Measurements from ENCODE around the gene PACS1.

Gene PACS1

DNA sequence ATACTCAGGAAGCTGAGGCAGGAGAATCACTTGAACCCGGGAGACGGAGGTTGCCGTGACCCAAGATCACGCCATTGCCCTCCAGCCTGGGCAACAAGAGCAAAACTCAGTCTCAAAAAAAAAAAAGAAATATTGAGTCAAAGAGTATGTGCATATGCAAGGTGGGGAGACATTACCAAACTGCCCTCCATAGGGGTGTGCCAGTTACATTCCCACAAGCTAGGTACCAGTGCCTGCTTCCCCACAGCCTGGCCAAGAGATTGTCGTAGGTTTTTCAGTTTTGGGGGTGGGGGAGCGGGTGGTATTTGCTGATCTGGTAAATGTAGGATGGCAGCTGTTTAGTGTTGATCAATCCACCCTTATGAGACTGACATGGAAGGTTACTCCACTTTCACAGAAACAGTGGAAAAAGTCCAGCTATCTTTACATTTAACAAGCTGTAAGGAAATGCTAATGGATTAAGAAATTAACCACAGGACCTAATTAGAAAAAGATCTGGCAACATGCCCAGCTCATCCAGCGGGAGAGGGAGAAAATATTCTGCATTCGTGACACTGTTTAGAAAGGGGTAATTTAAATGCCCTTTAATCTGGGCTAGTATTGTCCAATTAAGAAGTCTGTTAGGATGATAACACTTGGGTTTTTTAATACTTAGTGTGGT lies 89.4 kb downstream of the PACS1 start:
- no peak for DNase-seq (ENCODE audit: low read depth)
- no peak overlapping the region for H3K4me3 ChIP-seq (ENCODE audit: control insufficient read depth, low read depth, low read length)
- TF ChIP-seq, protein P1, sequence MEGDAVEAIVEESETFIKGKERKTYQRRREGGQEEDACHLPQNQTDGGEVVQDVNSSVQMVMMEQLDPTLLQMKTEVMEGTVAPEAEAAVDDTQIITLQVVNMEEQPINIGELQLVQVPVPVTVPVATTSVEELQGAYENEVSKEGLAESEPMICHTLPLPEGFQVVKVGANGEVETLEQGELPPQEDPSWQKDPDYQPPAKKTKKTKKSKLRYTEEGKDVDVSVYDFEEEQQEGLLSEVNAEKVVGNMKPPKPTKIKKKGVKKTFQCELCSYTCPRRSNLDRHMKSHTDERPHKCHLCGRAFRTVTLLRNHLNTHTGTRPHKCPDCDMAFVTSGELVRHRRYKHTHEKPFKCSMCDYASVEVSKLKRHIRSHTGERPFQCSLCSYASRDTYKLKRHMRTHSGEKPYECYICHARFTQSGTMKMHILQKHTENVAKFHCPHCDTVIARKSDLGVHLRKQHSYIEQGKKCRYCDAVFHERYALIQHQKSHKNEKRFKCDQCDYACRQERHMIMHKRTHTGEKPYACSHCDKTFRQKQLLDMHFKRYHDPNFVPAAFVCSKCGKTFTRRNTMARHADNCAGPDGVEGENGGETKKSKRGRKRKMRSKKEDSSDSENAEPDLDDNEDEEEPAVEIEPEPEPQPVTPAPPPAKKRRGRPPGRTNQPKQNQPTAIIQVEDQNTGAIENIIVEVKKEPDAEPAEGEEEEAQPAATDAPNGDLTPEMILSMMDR (conservative IDR thresholded peaks at IDR 0.05; ENCODE audit: control insufficient read depth, insufficient read depth, low read depth, low read length), result no peak

DNA sequence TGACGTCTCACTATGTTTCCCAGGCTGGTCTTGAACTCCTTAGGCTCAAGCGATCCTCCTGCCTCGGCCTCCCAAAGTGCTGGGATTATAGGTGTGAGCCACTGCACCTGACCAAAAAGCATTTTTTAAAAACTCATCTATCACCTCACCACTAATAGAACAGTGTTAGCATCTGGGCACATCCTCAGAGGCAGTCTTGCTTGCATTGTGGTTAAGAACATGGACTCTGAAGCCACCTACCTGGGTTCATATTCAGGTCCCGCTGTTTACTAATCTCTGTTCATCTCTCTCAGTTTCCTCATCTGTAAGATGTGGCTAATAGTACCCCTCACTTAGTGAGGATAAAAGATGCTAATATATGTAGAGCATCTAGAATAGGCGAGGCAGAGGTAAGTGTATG lies 90.6 kb downstream of the PACS1 start:
- TF ChIP-seq, protein P1 (conservative IDR thresholded peaks at IDR 0.05; ENCODE audit: control insufficient read depth, insufficient read depth, low read depth, low read length), result no peak

DNA sequence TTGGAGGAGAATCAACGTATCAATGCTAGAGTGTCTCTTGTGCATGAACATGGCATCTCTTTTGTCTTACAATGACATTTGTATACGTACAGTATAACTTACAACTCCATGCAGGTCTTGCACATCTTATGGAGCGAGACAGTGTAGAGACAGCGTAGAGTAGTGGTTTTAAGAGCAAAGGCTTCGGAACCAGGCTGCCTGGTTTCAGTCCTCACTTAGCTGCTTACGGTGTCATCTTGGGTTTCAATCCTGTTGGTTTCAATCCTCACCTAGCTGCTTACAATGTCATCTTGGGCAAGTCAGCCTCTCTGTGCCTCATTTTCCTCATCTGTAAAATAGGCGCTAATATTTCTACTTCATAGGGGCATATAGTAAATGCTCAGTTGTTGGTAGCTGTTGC lies 98.2 kb downstream of the PACS1 start:
- no peak overlapping the region for H3K4me3 ChIP-seq (ENCODE audit: control insufficient read depth, low read depth, low read length)
- no peak for DNase-seq (ENCODE audit: low read depth)
- TF ChIP-seq, protein P1 (conservative IDR thresholded peaks at IDR 0.05; ENCODE audit: control insufficient read depth, insufficient read depth, low read depth, low read length), result no peak

More for the DNA sequence above, 90.6 kb downstream of the PACS1 start:
- H3K4me3 ChIP-seq (ENCODE audit: control insufficient read depth, low read depth, low read length), result no peak overlapping the region
- no peak for DNase-seq (ENCODE audit: low read depth)

DNA sequence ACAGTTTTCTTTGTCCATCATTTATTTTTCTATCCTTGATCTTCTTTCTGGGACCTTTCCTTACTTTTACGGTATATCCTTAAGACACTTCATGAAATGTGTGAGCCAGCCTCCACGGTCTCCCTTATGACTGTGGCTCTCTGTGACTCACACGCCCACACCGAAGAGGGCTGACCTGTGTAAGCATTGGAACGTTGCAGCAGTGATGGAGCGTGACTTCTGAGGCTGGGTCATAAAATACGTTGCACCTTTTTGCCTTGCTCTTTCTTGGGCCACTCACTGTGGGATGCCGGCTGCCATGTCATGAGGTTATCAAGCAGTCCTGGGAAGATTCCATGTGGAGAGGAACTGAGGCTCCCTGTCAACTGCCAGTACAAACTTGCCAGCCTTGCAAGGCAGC lies 102.1 kb downstream of the PACS1 start:
- TF ChIP-seq, protein P1 (conservative IDR thresholded peaks at IDR 0.05; ENCODE audit: control insufficient read depth, insufficient read depth, low read depth, low read length), result no peak
- H3K4me3 ChIP-seq (ENCODE audit: control insufficient read depth, low read depth, low read length), result no peak overlapping the region
- peak; percentile 77 for DNase-seq (ENCODE audit: low read depth)

DNA sequence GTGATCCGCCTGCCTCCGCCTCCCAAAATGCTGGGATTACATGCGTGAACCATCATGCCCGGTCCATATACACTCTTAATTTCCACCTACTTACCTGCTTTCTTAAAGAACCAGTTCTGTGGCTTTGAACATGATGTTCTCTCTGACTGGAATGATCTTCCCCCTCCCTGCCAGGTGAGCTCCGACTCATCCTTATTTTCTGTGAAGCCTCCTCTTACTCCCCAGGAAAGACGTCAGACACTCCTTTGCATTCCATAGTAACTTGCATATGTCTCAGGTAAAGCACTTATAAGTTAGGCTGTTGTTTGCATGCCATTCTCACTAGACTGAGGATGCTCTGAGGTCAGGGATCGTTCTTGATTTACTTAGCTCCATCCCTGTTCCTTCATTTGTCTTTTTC lies 106.6 kb downstream of the PACS1 start:
- no peak overlapping the region for H3K4me3 ChIP-seq (ENCODE audit: control insufficient read depth, low read depth, low read length)
- TF ChIP-seq, protein P1 (conservative IDR thresholded peaks at IDR 0.05; ENCODE audit: control insufficient read depth, insufficient read depth, low read depth, low read length), result no peak
- DNase-seq (ENCODE audit: low read depth), result no peak

DNA sequence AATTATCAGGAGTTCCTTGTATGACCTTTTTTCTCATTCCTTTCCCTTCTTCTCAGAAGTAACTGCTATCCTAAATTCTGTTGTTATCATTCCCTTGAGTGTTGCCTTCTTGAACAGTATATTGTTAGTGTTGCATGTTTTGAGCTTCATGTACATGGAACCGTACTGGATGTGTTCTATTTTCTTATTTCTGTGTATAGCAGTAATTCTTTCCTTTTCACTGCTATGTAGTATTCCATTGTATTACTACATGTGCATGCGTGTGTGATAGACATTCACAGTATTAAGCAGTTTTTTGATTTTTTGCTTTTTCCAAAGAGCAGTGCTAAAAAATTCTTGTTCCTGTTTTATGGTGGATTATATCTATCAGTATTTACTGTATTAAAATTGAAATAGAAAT lies 108.1 kb downstream of the PACS1 start:
- DNase-seq (ENCODE audit: low read depth), result no peak
- TF ChIP-seq, protein P1 (conservative IDR thresholded peaks at IDR 0.05; ENCODE audit: control insufficient read depth, insufficient read depth, low read depth, low read length), result no peak
- no peak overlapping the region for H3K4me3 ChIP-seq (ENCODE audit: control insufficient read depth, low read depth, low read length)

DNA sequence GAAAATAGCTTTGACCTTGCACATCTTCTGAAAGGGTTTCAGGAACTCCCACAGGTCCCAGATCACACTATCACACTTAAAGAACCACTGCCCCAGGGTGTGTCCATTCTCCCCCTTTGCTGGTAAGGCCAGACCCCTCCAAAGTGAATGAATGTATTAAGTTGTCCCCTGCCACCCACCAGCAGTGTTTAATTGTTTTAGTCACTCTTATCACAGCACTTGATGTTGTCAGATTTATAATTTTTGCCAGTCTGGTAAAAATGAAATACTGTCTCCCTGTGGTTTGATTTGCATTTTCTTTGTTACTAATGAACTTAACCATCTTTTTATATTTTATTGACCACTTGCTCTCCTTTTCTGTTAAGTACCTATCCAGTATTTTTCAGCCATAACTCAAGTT lies 108.8 kb downstream of the PACS1 start:
- TF ChIP-seq, protein P1 (conservative IDR thresholded peaks at IDR 0.05; ENCODE audit: control insufficient read depth, insufficient read depth, low read depth, low read length), result no peak
- no peak overlapping the region for H3K4me3 ChIP-seq (ENCODE audit: control insufficient read depth, low read depth, low read length)
- DNase-seq (ENCODE audit: low read depth), result no peak

Measured in fibroblast of mammary gland (primary cell).